Ishikawa (cell line): Measurements from ENCODE around the gene DTNBP1.

Experiments
- CREB1 ChIP-seq: IDR thresholded peaks from 2 replicates; pipeline ENCODE4 v1.6.1; 2012; ENCODE audit warnings: low read depth
- EP300 ChIP-seq: IDR thresholded peaks from 2 replicates; pipeline ENCODE4 v1.6.1; 2012; ENCODE audit warnings: borderline replicate concordance
- MAX ChIP-seq: IDR thresholded peaks from 2 replicates; pipeline ENCODE4 v1.6.1; 2012
- NFIC ChIP-seq: IDR thresholded peaks from 2 replicates; pipeline ENCODE4 v1.6.1; 2012
- YY1 ChIP-seq: IDR thresholded peaks from 2 replicates; pipeline ENCODE4 v1.6.1; 2012; ENCODE audit warnings: low read depth
- ZBTB7A ChIP-seq: IDR thresholded peaks from 2 replicates; pipeline ENCODE4 v1.6.1; 2012; ENCODE audit warnings: low read depth

- TF ChIP-seq ZBTB7A (no peak), CREB1 (no peak), NFIC (no peak), MAX (no peak), YY1 (no peak), EP300 (no peak)
Observed at GRCh38 chr6:15619330-15619729, 43.5 kb downstream of the DTNBP1 start.
